MCF 10A (cell line): Measurements from ENCODE around the gene CRIM1. TPM values are rescaled to one million over a fixed set of nuclear protein-coding genes. Genes with fewer than 3 reads are reported as not detected.

Experiments used
- BruUV-seq: library from RNA; stranded (reverse); fragments of 400-500 nt; replicated peaks from 2 replicates; lab custom pipeline; 2021; lab: Mats Ljungman, UMichigan
- CTCF ChIA-PET: fragments of 300-600 bp; sonication (Branson Sonifier 250); formaldehyde crosslinking; extraction: SDS; loops from one replicate; lab custom pipeline; 2021; ENCODE audit warnings: antibody characterized with exemption, inconsistent platforms; lab: Yijun Ruan, JAX
- POLR2A ChIA-PET: fragments of 300-600, 350-650 bp; sonication (Branson Sonifier 250); formaldehyde crosslinking; extraction: SDS; loops from one replicate; lab custom pipeline; 2020; ENCODE audit warnings: antibody characterized with exemption, inconsistent platforms; lab: Yijun Ruan, JAX
- DNase-seq: peaks from one replicate; pipeline ENCODE4 v3.0.0-alpha.2; 2018; ENCODE audit not compliant: unreplicated experiment
- H3K27ac Mint-ChIP-seq: one replicate; pipeline ENCODE4 v1.8.0; 2022; ENCODE audit warnings: mild to moderate bottlenecking, low read depth, mixed read lengths; ENCODE audit not compliant: unreplicated experiment
- H3K27me3 Mint-ChIP-seq: one replicate; pipeline ENCODE4 v1.8.0; 2022; ENCODE audit warnings: mixed read lengths; ENCODE audit not compliant: insufficient read depth, unreplicated experiment
- H3K36me3 Mint-ChIP-seq: one replicate; pipeline ENCODE4 v1.8.0; 2022; ENCODE audit warnings: mild to moderate bottlenecking, moderate library complexity, mixed read lengths; ENCODE audit not compliant: insufficient read depth, unreplicated experiment
- H3K4me1 Mint-ChIP-seq: one replicate; pipeline ENCODE4 v1.8.0; 2022; ENCODE audit warnings: mixed read lengths; ENCODE audit not compliant: insufficient read depth, unreplicated experiment
- H3K4me3 Mint-ChIP-seq: one replicate; pipeline ENCODE4 v1.8.0; 2022; ENCODE audit warnings: mild to moderate bottlenecking, moderate library complexity, mixed read lengths; ENCODE audit not compliant: unreplicated experiment
- H3K9me3 Mint-ChIP-seq: one replicate; pipeline ENCODE4 v1.8.0; 2022; ENCODE audit warnings: mixed read lengths; ENCODE audit not compliant: unreplicated experiment
- CTCF ChIP-seq: fragments of 200-600 bp; IDR thresholded peaks from one replicate; pipeline ENCODE4 v1.8.0; 2022; ENCODE audit warnings: antibody characterized with exemption, mild to moderate bottlenecking; ENCODE audit not compliant: unreplicated experiment
- intact Hi-C: fragments of 100-400 bp; cut with micrococcal nuclease; formaldehyde crosslinking; loops from 2 replicates; pipeline ENCODE4 v1.14.1; 2022
- total RNA-seq: library from RNA; stranded (reverse); gene quantifications from 2 replicates; pipeline ENCODE4 v1.2.3, GENCODE V29; 2022

The CRIM1 gene
- total RNA-seq, 1 experiment from 2014 or later, result 185 TPM

GRCh38 chr2:36530178-36530982 lies 174.8 kb downstream of the CRIM1 start:
- no peak for DNase-seq
- intact Hi-C loops, result no loop called here
- TF ChIP-seq CTCF, result no peak
- Mint-ChIP-seq H3K27me3 (no peaks in the 10 kb centered on the region), H3K4me1 (no peaks in the 10 kb centered on the region), H3K36me3 (peaks cover 74% of the 10 kb centered on the region), H3K9me3 (no peaks in the 10 kb centered on the region), H3K27ac (no peak overlapping the region), H3K4me3 (no peak overlapping the region)
- ChIA-PET CTCF (interaction anchor here (1.0 kb wide), 1 partner anchor 41 kb away, joined by 3 read pairs; no protein-coding TSS in a partner anchor), POLR2A (no interaction called here)
- BruUV-seq, result no TSS peak

GRCh38 chr2:36530983-36531354 lies 175.4 kb downstream of the CRIM1 start:
- POLR2A ChIA-PET, result no interaction called here
- CTCF ChIA-PET, result interaction anchor here (0.7 to 1.0 kb wide), 3 partner anchors 41 to 314 kb away, joined by 3 read pairs; no protein-coding TSS in a partner anchor
- H3K9me3 Mint-ChIP-seq, result no peaks in the 10 kb centered on the region
- BruUV-seq, result no TSS peak
- TF ChIP-seq CTCF, result no peak
- H3K4me3 Mint-ChIP-seq, result no peak overlapping the region
- H3K27ac Mint-ChIP-seq, result peak overlapping the region; percentile 27
- no peak for DNase-seq
- no peaks in the 10 kb centered on the region for H3K27me3 Mint-ChIP-seq
- H3K36me3 Mint-ChIP-seq, result peaks cover 69% of the 10 kb centered on the region
- intact Hi-C loops, result no loop called here
- no peaks in the 10 kb centered on the region for H3K4me1 Mint-ChIP-seq

GRCh38 chr2:36534275-36534799 lies 178.8 kb downstream of the CRIM1 start:
- ChIA-PET POLR2A (no interaction called here), CTCF (no interaction called here)
- H3K9me3 Mint-ChIP-seq, result no peaks in the 10 kb centered on the region
- H3K4me1 Mint-ChIP-seq, result no peaks in the 10 kb centered on the region
- intact Hi-C loops, result no loop called here
- BruUV-seq, result no TSS peak
- no peak for DNase-seq
- H3K27me3 Mint-ChIP-seq, result no peaks in the 10 kb centered on the region
- H3K4me3 Mint-ChIP-seq, result no peak overlapping the region
- H3K27ac Mint-ChIP-seq, result peak overlapping the region; percentile 52
- no peak for TF ChIP-seq CTCF
- H3K36me3 Mint-ChIP-seq, result peaks cover 55% of the 10 kb centered on the region

- TF ChIP-seq CTCF, result no peak
- H3K4me1 Mint-ChIP-seq, result no peaks in the 10 kb centered on the region
- POLR2A ChIA-PET, result no interaction called here
- no peaks in the 10 kb centered on the region for H3K27me3 Mint-ChIP-seq
- BruUV-seq, result no TSS peak
- CTCF ChIA-PET, result no interaction called here
- intact Hi-C loops, result no loop called here
- H3K27ac Mint-ChIP-seq, result no peak overlapping the region
- H3K9me3 Mint-ChIP-seq, result no peaks in the 10 kb centered on the region
- DNase-seq, result no peak
- H3K4me3 Mint-ChIP-seq, result no peak overlapping the region
- H3K36me3 Mint-ChIP-seq, result peaks cover 52% of the 10 kb centered on the region
Observed at GRCh38 chr2:36535099-36535498, 179.5 kb downstream of the CRIM1 start.
